Measurements from ENCODE around the gene TNP2.

Gene TNP2

DNA sequence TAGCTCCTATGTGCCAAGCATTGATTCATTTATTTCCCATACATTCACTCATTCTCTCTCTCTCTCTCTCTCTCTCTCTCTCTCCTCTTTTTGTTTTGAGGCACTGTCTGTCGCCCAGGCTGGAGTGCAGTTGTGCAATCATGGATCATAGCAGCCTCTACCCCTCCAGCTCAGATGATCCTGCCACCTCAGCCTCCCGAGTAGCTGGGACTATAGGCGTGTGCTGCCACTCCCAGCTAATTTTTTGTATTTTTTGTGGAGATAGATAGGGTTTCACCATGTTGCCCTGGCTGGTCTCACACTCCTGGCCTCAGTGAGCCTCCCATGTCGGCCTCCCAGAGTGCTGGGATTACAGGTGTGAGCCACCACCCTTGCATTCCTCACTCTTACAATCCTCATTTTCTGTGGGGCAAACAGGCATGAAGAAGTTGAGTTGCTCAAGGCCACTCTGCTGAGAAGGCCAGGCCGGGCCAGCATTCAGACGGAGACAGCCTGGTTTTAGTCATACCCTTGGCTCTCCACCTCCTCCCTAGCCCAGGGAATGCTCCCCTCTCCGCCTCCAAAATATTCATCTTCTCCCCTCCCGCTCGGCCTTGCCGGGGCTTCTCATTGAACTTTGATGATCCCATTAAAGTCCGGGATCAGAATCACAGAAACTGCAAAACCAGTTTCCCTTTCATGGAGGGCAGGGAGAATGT is 7.9 kb upstream of the TNP2 start:
- no peak for DNase-seq

DNA sequence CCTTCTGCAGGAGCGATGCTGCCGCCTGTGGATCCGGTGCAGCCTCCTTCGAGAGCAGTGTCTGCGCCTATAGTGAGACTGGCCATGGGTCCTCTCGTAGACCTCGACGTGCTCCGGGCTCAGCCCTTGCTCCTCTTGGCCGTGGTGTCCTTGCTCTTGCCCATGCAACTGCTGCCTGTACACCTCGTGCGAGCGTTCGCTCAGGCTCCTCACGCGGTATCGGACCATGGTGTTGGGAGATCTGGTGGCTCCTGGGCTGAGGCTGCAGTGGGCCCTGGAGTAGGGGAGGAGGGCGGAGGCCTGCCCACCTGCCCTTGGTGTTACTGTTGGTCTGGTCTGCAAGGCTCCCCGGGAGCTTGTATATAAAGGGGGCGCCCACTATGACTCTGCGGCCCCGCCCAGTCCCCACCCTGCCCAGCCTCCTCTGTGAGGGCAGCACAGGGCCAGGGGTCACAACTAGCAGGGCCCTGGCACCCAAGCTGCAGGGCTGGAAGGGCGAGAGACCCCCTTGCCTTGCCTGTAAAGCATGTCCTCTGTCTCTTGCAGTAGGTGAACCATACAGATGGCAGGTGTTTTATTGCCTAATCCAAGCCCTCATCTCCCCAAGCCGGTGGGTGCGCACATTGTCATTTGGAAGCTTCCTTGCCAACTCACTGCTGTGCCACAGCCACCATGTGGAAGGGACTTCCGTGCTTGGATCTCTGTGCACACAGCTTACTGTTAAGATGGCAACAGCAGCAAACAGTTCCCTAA is 7.2 kb upstream of the TNP2 start, which contains the start of gene PRM2:
Gene PRM2, minus strand, starts transcription at position 338 of the 753 bp plus-strand sequence. Its CDS starts 110 bp downstream, at position 228.
- DNase-seq, result no peak

DNA sequence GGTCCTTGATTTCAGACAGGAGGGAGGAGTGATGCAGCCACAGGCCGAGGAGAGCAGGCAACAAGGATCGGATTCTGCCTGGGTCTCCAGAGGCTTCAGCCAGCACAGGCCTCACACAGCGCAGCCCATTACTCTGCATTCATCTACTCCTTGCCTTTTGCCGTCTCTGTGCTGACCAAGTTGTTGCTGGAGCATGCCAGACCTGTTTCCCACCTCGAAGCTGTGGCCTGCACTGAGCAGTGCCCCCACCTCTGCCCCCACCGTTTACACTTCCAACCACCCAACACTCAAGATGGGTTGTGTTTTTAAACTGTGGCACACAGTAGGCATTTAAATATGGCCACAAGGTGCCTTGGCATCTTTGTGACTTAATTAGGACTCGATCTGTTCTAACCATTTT is 5.8 kb upstream of the TNP2 start:
- DNase-seq, result no peak

DNA sequence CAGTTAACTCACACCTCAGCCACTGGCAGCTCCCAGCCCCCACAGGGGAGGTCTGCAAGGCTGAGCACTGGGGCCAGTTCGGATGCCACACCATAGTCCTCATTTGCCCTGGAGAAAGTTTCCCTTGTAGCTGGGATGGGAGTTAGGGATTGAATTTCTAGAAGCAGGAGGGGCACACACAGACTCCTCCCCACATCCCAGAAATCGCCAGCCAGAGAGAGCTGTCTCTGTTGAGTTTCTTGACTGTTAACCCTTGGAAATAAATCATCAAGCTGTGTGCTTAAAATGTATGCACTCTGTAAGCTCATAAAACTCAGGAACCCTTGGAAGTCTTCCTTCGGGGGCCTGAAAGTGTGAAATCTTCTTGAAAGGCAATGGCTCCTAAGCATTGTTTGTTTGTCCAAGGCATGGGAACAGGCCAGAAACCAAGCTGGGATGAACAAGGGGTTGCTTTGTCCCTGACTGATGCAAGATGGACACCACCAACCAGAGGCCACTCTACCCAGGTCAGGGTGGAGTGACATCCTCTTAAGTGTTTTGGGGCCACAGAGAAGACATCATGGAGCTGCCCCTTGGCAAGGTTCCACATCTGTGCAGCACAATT is 4.7 kb upstream of the TNP2 start:
- DNase-seq, result no peak

DNA sequence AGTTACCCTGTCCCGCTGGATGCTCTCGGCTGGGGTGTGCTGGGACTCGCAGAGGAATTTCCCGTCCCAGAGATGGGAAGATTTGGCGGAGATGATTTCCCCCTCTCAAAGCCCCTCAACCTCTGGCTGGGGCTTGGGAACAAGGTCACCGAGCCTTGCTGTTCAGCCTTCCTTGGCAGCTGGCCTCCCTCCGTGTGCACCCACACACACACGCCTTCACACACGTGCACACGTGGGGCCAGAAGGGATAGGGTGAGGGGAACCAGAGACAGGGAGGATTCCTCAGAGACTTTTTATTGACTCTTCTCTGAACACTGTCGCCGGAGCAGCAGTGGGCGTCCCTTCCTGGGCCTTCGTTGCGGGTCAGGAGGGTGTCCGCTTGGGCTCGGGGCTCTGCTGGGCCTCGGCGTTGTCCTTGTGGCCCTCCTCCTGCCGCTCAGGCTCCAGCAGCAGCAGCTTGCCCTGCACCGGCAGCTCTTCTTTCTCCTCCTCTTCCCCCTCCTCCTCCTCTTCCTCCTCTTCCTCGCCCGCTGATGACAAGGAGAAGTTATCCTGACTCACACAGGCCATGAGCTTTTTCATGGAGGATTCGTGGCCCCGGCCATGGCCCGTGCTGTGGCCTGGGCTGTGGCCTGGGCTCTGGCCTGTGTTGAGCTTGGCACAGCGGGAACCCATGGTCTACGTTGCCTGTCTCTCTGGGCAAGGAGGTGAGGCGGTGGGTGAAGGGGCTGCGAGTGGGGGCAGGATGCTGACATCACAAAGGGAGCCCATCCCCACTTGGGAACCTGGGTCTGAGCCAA is 4.0 kb upstream of the TNP2 start, which contains the start of gene PRM3:
Gene PRM3, minus strand, starts transcription at position 709 of the 800 bp plus-strand sequence. Its CDS starts 34 bp downstream, at position 675.
- DNase-seq, result no peak

DNA sequence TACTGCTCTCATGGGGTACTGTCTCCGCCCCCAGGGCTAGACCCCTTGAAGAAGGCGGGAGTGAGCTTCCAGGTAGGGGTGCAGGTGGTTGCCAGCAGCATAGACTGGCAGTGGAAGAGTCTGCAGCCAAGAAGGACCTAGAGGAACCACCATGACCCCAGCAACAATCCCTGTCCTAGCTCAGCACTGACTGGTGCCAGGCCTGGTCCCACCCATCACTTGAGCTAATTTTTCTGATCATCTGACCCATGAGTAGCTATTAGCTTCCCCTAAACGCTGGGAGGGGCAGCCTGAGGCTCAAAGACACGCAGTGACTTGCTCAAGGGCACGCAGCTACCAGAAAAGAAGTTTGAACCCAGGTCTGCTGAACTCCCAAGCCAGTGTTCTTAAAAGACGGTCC is 3.4 kb upstream of the TNP2 start:
- DNase-seq, result no peak

DNA sequence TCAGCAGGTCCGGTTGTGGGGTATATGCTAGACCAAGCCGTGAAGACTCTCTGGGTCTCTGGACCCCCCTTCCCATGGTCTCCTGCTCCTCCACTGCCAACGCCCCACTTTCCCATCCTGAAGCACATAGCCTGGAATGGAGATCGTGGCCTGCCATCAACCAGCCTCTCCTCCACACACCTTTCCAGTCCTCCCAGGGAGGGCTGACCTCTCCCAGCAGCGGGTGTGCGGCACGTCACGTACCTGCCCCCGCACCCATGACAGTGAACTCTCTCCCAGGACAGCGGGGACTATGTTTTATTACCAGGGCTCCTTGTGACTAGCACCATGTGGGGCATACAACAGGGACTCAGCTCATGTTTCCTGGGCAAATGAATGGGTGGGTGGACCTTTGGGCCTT is 2.5 kb upstream of the TNP2 start:
- no peak for DNase-seq

DNA sequence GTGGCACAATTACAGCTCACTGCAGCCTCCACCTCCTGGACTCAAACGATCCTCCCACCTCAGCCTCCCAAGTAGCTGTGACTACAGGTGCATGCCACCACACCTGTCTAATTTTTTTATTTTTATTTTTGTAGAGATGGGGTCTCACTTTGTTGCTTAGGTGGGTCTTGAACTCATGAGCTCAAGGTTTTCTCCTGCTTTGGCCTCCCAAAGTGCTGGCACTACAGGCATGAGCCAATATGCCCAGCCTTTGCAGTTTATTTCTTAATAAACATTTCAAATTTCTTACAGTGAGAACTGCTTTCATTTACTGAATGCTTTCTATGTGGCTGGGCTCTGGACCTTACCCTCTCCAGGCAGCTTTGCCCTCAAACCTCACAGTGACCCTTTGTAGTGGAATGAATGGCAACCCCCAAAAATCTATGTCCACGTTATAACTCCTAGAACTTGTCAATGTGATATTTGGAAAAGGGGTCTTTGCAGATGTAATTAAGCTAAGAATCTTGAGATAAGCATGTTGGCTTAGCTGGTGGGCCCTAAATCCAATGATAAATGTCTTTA is 1.6 kb upstream of the TNP2 start:
- DNase-seq, result no peak

DNA sequence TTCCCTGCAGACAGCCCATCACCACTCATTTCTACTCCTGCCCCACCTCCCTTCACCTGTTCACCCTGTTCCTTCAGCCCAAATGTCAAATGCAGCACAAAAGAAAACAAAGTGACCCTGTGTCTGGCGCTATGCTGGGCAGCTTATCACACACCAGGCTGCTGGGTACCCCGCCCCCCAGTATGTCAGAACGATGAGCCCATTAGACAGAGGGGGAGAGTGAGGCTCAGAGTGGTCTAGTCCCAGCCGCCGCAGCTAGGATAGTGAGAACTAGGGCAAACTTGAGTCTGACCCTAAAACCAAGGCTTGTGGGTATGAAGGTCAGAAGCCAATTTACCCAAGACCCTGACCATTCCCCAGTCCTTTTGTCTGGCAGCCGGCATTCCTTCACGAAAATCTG is 4.0 kb downstream of the TNP2 start:
- no peak for DNase-seq

DNA sequence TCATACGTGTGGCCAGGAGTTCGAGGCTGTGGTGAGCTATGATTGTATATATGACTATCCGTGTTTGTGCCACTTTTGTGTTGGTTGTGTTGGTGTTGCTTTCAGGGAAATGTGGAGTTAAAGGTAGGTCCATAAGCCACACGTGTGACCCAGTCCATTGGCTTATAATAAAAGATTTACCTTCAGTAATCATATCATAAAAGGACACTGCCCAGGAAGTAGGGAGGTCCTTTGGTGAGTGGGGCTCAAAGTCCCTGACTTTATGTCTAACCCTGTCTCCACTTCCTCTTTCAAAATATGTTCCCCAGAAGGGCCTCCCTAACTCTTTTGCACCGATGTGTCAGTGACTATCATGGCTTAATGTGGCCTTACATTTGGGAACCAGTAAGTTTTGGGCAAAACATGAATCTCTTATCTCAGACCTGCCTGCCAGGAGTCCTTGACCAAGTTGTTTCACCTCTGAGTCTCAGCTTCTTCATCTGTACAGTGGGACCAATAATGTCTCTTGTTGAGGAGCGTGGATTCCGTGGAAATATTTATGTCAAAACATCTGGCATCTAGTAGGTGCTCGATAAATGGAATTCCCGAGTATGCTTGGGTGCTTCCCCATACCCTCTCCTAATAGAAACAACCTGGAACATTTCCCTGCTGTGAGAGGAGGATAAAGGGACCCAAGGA is 4.8 kb downstream of the TNP2 start:
- no peak for DNase-seq

DNA sequence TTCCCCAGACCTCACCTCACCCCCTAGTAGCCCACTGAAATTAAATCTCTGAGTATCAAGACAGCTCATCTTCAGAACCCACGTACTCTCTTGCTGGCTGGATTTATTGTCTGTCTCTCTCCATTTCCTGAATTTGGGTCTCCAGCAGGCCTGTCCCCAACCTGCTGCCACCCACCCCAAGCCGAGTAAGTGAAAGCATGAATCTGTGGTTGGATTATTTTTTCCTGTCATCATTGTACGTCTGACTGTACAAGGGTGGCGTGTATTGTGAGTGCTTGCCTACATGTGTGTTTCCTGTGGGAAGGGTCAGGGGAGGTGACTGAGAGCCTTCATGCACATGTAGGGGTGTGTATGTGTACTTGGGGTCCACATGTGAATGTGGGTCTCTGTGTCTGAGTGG is 5.4 kb downstream of the TNP2 start:
- DNase-seq, result no peak

DNA sequence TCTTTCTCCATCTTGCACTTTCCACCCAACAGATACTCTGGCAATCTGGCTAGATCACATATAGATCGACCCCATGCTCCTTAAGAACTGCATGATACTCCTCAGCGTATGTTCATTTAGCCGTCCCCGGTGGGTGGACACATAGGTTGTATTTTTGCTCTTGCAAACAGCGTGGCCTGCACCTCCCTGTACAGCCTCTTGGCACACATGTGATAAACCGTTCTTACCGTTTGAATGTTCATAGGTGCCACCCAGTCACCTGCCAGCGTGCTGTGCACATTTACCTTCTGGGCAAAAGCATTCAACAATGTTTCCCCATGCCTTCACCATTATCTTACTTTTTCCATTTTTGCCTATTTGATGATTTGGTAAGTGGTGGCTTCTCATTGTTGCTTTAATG is 6.2 kb downstream of the TNP2 start:
- DNase-seq, result no peak

DNA sequence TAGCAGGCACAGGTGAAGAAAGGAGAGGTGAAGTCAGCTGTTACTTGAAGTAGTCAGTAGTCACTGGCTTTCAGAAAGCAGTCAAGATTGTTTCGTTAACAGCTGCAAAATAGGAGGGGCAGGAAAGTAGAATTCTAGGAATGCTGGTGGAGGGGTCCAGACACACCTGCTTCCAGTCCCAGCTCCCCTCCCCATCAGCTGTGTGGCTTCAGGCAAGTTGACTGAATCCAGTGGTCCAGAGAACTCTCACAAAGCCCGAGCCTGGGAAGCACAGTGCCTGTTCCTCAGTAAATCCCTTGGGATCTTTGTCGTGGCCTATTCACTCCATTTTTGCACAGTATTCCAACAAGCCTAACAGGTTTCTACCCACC is 8.5 kb downstream of the TNP2 start:
- DNase-seq, result no peak

DNA sequence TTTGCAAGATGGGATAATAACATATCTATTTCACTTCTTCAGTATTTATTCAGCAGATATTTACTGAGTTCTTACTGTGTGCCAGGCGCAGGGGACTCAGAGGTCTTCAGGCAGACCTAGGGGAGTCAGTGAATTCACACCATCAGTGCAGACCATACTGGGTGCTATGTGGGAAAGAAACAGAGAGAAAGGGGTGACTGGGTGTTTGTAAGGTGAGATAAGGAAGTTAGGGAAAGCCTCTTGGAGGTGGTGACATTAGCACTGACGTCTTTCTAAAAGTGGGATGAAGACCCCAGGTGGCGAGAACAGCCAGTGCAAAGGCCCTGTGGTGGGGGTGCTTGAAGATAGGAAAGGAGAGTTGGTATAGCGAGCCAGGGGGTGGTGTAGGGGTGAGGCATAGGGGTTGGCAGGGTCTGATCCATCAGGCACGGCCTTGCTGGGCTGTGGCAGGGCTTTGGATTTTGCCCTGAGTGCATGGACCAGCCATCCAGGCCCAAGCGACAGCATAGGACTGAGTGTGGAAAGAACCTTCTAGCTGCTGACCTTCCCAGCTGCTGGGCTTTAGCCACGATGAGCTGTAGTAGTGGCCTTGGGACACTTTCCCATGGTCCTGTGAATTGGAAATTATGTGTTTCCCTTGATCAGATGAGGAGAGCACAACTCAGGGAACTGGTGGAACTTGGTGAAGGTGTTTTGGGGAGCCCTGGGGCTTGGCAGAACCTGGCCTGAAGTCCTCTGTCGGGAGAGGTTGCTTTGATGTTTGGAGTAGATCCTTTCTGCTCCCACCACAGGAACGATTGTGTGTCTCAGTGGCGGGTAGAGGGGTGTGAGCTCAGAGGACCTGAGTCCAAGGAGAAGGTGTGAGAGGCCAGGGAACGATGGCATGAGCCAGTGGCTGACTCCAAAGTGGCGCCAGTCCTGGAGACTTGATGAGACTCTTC is 9.2 kb downstream of the TNP2 start:
- no peak for DNase-seq

DNA sequence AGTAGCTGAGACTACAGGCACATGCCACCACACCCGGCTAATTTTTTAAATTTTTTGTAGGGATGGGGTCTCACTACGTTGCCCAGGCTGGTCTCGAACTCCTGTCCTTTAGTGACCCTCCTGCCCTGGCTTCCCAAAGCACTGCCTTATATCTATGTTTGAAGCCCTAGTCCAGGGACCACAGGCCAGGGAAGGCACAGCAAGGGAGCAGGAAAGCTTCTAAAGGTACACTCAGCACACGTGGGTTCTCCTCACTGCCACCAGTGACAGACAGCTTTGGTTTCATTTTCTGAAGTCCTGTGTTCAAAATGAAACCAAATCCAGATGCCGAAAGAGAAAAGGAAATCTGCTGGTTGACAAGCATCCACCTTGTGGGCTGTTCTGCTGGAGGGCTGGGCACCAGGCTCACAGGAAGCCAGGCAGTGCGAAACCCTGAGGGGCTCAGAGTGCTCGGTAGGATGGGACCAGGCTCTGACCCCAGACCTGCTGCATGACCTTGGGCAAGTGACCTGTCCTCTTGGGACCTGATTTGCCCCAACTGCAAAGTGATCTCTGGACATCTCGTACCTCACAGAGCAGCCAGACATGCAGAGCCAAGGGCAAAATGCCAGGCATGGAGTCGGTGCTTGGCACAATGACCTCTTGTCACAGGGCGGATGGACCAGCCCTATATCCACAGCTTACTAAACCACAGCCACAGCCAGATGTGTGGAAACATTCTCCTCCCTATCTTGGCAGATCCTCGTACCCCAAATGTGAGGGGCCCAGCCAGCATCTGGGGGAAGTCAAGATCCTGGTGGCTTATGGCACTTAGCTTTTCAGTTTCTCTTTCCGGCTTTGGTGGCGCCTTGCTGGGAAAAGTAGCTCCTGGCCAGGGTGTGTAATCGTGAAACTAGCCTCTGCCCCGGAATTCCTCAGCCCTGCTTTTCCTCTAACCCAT is 10.3 kb downstream of the TNP2 start:
- DNase-seq, result peak; percentile 52

DNA sequence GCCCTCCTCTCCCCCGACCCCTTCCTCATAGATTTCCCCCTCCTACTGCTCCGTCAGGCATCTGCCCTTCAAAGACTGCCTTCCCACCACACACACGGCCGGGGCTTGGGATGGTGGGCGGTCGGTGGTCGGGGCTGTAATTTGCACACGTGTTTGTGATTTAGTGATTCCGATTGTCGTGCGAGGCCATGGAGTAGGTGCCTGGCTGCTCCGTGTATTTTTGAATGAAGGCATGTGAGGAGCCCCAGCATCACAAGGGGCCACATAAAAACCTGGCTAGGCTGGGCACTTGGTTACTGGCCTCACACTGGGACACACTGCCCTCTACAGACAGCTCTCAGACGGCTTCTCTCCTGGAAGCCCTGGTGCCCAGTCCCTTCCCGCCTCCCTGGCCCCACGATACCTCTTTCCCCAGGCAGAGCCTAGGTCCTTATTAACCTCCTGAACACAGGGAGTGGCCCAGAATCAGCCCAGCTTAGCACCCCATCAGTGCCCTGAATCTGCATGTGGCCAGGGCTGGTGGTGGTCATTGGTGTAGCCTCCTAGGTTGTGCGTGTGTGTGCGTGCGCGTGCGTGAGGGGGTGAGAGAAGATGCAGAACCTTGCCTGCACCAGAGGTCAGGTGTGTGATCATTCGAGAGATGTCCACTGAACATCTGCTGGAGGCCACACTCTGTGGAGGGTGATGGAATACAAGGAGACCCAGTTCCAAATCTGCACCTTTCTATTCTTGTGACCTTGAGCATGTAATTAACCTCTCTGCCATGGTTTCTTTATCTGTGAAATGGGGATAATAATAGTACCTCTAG is 11.8 kb downstream of the TNP2 start:
- DNase-seq, result peak; percentile 80

DNA sequence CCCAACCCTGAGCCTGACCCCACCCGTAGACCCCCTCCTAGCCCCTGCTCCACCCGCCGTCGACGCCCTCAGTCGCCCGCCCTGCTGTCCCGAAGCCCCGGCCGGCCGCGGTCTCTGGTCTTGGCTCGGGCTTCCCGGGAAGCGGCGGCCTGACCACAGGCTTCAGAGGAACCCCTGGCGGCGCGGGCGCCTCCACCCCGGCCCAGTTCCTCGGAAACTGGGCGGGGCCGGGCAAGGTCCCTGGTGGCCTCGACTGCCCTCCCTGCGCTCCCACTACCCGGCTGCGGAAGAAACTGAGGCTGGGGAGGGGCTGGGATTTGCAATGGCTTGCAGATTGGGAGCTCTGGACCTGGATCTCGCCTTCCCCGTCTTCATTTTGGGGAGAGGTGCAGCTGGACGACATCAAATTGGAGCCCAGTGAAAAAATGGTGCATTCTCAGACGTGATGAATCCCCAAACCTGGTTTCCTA is 12.4 kb downstream of the TNP2 start:
- DNase-seq, result no peak

DNA sequence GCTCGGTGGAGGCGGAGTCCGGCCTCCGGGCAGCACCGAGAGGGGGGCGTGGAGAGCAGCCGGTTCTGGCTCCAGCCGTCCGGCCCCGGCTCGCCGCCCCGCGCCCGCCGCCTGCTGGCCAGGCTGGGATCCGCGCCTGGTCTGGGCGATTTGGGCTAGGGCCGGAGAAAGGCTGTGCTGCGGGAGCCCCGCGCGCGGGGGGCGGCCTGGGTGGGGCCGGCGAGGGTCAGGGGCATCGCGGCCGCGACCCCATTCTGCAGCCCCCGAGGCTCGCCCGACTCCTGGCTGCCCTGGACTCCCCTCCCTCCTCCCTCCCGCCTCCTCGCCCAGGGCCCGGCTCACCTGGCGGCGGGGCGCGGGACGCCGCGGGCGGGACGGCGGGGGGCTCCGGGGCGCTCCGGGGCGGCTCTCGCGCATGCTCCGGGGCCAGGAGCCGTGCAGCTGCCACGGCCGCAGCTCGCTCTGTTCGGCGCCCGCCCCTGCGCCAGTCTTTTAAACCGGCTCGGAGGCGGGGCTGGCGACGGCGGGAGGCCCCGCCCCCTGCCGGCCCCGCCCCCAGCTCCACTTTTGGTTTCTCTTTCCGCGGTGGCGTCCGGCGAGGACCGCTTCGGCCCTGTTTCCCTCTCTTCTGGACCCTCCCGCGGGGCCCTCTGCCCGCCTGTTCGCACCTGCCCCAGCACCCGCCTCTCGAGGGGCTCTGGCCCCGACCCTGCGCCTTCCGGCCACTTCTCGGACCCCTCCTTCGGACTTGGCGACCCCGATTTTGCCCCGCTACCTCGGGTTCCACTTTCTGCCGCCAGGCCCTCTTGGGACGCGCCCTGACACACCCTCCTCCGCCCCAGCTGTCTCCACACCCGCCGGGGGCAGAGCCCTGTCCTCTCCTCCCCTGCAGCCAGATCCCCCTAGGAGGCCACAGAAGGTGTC is 13.1 kb downstream of the TNP2 start, which contains the start of gene SOCS1:
Gene SOCS1, minus strand, starts transcription at position 468 of the 924 bp plus-strand sequence. CDS start 726 bp downstream, outside the sequence.
- DNase-seq, result peak; percentile 92

Data from left hindlimb (tissue), 1 donor.